ENCODE results near the gene PABPN1L. TPM values are rescaled to one million over a fixed set of nuclear protein-coding genes. Genes with fewer than 3 reads are reported as not detected.

PABPN1L gene
- total and polyA plus RNA-seq, 9 of the 15 experiments (the other 6 are each of a cell fraction or from before 2014, with no cell fraction given) = 0.11 to 0.32 TPM; not detected in 7

- peak; percentile 27; the same call in 1 of the 2 replicates for TF ChIP-seq MGA (IDR thresholded peaks at IDR 0.05)
- TF ChIP-seq MAFK (IDR thresholded peaks at IDR 0.05; ENCODE audit: low read length) = no peak
- no peak for TF ChIP-seq MED1 (CRISPR knock-in tag; IDR thresholded peaks at IDR 0.05; ENCODE audit: borderline replicate concordance)
- TF ChIP-seq ZNF778 (CRISPR knock-in tag; IDR thresholded peaks at IDR 0.05) = no peak
- TF ChIP-seq ZNF780A (CRISPR knock-in tag; IDR thresholded peaks at IDR 0.05) = no peak
- peak; percentile 91 for TF ChIP-seq CREM (IDR thresholded peaks at IDR 0.05; ENCODE audit: low read depth)
- no peak for TF ChIP-seq NFIC (IDR thresholded peaks at IDR 0.05)
- TF ChIP-seq ZNF589 (CRISPR knock-in tag; IDR thresholded peaks at IDR 0.05; ENCODE audit: low read depth) = 0 out of 2 replicates have a peak, but pooled peaks have one; percentile 50
- TF ChIP-seq COPS2 (conservative IDR thresholded peaks at IDR 0.05) = no peak
- no peak for TF ChIP-seq ZNF165 (CRISPR knock-in tag; IDR thresholded peaks at IDR 0.05; ENCODE audit: borderline replicate concordance)
- TF ChIP-seq SMAD2 (IDR thresholded peaks at IDR 0.05; ENCODE audit: low read depth, low read length) = no peak
- TF ChIP-seq WHSC1 (IDR thresholded peaks at IDR 0.05; ENCODE audit: low read length) = no peak
Observed at GRCh38 chr16:88870608-88871348, 4.3 kb upstream of the PABPN1L start (continued).

Data from K562 (cell line).